Activated T-helper 2 cell treated with anti-CD3 and anti-CD28 coated beads, Interferon-gamma antibody, Interleukin-2, Interleukin-4, amounts not matched to agents 10 μg/mL and 5 μg/mL and 100 μg/mL, durations not matched to agents 14 hours and 24 hours and 36 hours (primary cell): Measurements from ENCODE around the gene PARD3. TPM values are rescaled to one million over a fixed set of nuclear protein-coding genes. Genes with fewer than 3 reads are reported as not detected.

Experiments used
- DNase-seq: peaks from one replicate; pipeline ENCODE4 v3.0.0; 2021; ENCODE audit warnings: low spot score
- H3K27ac Mint-ChIP-seq: one replicate; pipeline ENCODE4 v1.8.0; 2021; ENCODE audit warnings: mixed read lengths
- H3K27me3 Mint-ChIP-seq: one replicate; pipeline ENCODE4 v1.8.0; 2021; ENCODE audit warnings: low read depth, mixed read lengths
- H3K36me3 Mint-ChIP-seq: one replicate; pipeline ENCODE4 v1.8.0; 2021; ENCODE audit warnings: low read depth, mixed read lengths
- H3K4me1 Mint-ChIP-seq: one replicate; pipeline ENCODE4 v1.8.0; 2021; ENCODE audit warnings: low read depth, mixed read lengths
- H3K4me3 Mint-ChIP-seq: one replicate; pipeline ENCODE4 v1.8.0; 2021; ENCODE audit warnings: low read depth, mild to moderate bottlenecking, moderate library complexity, mixed read lengths
- H3K9me3 Mint-ChIP-seq: one replicate; pipeline ENCODE4 v1.8.0; 2021; ENCODE audit warnings: mixed read lengths
- intact Hi-C: fragments of 100-400 bp; cut with micrococcal nuclease; formaldehyde crosslinking; loops from one replicate; pipeline ENCODE4 v1.15.1; 2023
- total RNA-seq: library from RNA; stranded (reverse); gene quantifications from 2 replicates; pipeline ENCODE4 v1.2.3, GENCODE V29; 2022

PARD3 gene
- total RNA-seq, 1 donor from 2014 or later, result 1.4 TPM

DNA sequence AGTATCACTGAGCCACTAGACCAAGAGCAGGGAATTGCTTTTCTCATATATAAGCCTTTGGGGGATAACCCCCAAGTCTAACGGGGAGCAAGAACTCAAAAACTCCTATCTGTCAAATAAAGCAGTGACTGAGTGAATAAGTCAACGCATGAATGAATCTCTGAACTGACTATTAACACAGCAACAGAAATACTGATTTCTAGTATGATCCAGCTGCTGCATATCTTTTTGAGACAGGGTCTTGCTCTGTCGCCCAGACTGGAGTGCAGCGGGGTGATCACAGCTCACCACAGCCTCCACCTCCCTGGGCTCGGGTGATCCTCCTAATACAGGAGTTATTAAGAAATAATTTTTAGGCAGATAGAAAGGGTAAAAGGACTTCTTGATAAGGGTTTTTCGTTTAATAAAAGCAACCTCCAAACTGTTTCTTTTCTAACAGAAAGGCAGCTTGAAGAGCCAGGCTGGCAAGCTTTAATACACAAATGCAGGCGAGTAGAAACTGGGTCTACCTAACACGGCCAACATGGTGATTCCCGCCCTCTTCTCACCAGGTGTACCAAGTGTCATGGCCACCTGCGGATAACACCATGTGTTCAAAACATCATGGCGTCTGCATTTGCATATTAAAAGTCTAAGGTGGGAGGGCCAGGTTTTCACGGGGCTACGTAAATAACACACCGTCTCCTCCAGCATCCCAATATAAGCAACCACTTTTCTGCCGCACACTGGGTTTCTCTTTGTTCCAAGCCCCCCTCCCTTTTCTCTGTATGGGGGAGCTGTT, 631.9 kb downstream of the PARD3 start:
- H3K4me3 Mint-ChIP-seq, result no peak overlapping the region
- intact Hi-C loops, result no loop called here
- no peak for DNase-seq
- no peaks in the 10 kb centered on the region for H3K36me3 Mint-ChIP-seq
- no peaks in the 10 kb centered on the region for H3K27me3 Mint-ChIP-seq
- H3K4me1 Mint-ChIP-seq, result no peaks in the 10 kb centered on the region
- H3K9me3 Mint-ChIP-seq, result no peaks in the 10 kb centered on the region
- H3K27ac Mint-ChIP-seq, result no peak overlapping the region

- no peak overlapping the region for H3K27ac Mint-ChIP-seq
- no peak overlapping the region for H3K4me3 Mint-ChIP-seq
- H3K9me3 Mint-ChIP-seq, result no peaks in the 10 kb centered on the region
- intact Hi-C loops, result no loop called here
- H3K27me3 Mint-ChIP-seq, result no peaks in the 10 kb centered on the region
- H3K36me3 Mint-ChIP-seq, result no peaks in the 10 kb centered on the region
- no peak for DNase-seq
- no peaks in the 10 kb centered on the region for H3K4me1 Mint-ChIP-seq
Measured at GRCh38 chr10:34181553-34182300, 633.4 kb downstream of the PARD3 start.

- H3K27me3 Mint-ChIP-seq, result no peaks in the 10 kb centered on the region
- H3K27ac Mint-ChIP-seq, result no peak overlapping the region
- intact Hi-C loops, result no loop called here
- no peak for DNase-seq
- no peaks in the 10 kb centered on the region for H3K36me3 Mint-ChIP-seq
- no peaks in the 10 kb centered on the region for H3K9me3 Mint-ChIP-seq
- H3K4me3 Mint-ChIP-seq, result no peak overlapping the region
- no peaks in the 10 kb centered on the region for H3K4me1 Mint-ChIP-seq
Measured at GRCh38 chr10:34180749-34181148, 634.3 kb downstream of the PARD3 start.

DNA sequence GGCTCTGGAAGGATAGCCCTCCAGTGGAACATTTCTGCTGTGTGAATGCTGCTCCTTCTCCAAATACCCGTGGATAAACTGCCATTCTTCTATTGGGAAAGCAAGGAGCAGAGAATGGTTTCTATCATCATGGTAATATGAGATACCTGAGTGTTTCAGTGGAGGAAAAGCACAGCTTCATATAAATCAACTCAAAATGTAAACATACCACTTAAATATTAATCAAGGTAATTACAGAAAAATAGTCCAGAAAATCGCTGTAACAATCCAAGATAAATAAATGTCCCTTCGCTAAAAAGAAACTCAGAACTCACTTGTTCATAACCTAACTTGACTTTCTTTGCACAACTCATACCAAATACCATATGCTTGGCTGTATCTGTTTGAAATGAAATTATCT, 635.8 kb downstream of the PARD3 start:
- no peak for DNase-seq
- intact Hi-C loops, result no loop called here
- H3K27me3 Mint-ChIP-seq, result no peaks in the 10 kb centered on the region
- no peaks in the 10 kb centered on the region for H3K9me3 Mint-ChIP-seq
- no peaks in the 10 kb centered on the region for H3K36me3 Mint-ChIP-seq
- H3K27ac Mint-ChIP-seq, result no peak overlapping the region
- no peaks in the 10 kb centered on the region for H3K4me1 Mint-ChIP-seq
- H3K4me3 Mint-ChIP-seq, result no peak overlapping the region

GRCh38 chr10:34178756-34179155, 636.3 kb downstream of the PARD3 start:
- H3K4me1 Mint-ChIP-seq, result no peaks in the 10 kb centered on the region
- intact Hi-C loops, result no loop called here

GRCh38 chr10:34178196-34178595, 636.9 kb downstream of the PARD3 start:
- no peaks in the 10 kb centered on the region for H3K27me3 Mint-ChIP-seq
- H3K36me3 Mint-ChIP-seq, result no peaks in the 10 kb centered on the region
- no peak for DNase-seq
- H3K4me3 Mint-ChIP-seq, result no peak overlapping the region
- H3K9me3 Mint-ChIP-seq, result no peaks in the 10 kb centered on the region
- no peak overlapping the region for H3K27ac Mint-ChIP-seq
- intact Hi-C loops, result no loop called here
- H3K4me1 Mint-ChIP-seq, result no peaks in the 10 kb centered on the region

More at GRCh38 chr10:34178756-34179155, 636.3 kb downstream of the PARD3 start:
- H3K4me3 Mint-ChIP-seq, result no peak overlapping the region
- no peak overlapping the region for H3K27ac Mint-ChIP-seq
- no peak for DNase-seq
- H3K36me3 Mint-ChIP-seq, result no peaks in the 10 kb centered on the region
- no peaks in the 10 kb centered on the region for H3K9me3 Mint-ChIP-seq
- H3K27me3 Mint-ChIP-seq, result no peaks in the 10 kb centered on the region

GRCh38 chr10:34177445-34177844, 637.7 kb downstream of the PARD3 start:
- intact Hi-C loops, result no loop called here
- H3K4me3 Mint-ChIP-seq, result no peak overlapping the region
- H3K27ac Mint-ChIP-seq, result no peak overlapping the region
- DNase-seq, result no peak
- no peaks in the 10 kb centered on the region for H3K27me3 Mint-ChIP-seq
- no peaks in the 10 kb centered on the region for H3K9me3 Mint-ChIP-seq
- no peaks in the 10 kb centered on the region for H3K4me1 Mint-ChIP-seq
- H3K36me3 Mint-ChIP-seq, result no peaks in the 10 kb centered on the region

DNA sequence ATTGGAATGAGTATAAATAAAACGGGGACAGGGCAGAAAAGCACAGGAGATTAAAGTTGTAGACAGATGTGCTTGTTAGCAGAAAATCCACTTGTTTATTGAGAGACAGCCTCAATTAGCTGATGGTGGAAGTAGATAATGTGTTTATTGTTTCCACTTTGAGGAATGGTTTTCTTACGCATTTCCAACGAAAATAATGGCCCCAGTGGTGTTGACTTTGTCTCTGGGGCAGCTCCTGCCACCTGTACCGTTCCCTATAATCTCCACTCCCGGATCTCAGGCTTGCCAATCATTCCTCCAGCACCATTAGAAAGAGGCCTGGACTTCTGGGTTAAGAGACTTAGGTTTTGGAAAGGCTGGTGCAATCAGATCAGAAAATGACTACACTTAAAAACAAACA, 638.7 kb downstream of the PARD3 start:
- no peaks in the 10 kb centered on the region for H3K9me3 Mint-ChIP-seq
- no peaks in the 10 kb centered on the region for H3K36me3 Mint-ChIP-seq
- H3K4me3 Mint-ChIP-seq, result no peak overlapping the region
- H3K27ac Mint-ChIP-seq, result no peak overlapping the region
- H3K27me3 Mint-ChIP-seq, result no peaks in the 10 kb centered on the region
- intact Hi-C loops, result no loop called here
- DNase-seq, result no peak
- H3K4me1 Mint-ChIP-seq, result no peaks in the 10 kb centered on the region

DNA sequence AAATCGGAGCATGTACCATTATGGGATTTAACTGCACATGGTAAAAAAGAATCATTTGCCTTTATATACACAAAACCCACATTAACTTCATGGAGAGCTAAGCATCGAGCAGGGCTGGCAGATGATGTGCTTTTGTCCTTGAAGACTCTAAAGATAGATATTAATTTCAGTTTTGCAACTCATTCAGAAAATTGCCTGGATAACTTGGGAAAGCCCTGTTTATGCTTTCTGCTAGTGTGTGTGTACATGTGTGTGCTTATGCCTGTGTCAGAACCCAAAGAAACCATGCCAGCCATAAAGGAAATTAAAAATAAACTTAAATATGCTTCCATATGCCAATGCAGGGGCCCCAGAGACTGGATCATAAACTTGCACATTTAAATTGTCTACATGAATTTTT, 640.0 kb downstream of the PARD3 start:
- Mint-ChIP-seq H3K4me1 (no peaks in the 10 kb centered on the region), H3K27ac (no peak overlapping the region), H3K4me3 (no peak overlapping the region), H3K36me3 (no peaks in the 10 kb centered on the region), H3K9me3 (no peaks in the 10 kb centered on the region), H3K27me3 (no peaks in the 10 kb centered on the region)
- intact Hi-C loops, result no loop called here
- no peak for DNase-seq

DNA sequence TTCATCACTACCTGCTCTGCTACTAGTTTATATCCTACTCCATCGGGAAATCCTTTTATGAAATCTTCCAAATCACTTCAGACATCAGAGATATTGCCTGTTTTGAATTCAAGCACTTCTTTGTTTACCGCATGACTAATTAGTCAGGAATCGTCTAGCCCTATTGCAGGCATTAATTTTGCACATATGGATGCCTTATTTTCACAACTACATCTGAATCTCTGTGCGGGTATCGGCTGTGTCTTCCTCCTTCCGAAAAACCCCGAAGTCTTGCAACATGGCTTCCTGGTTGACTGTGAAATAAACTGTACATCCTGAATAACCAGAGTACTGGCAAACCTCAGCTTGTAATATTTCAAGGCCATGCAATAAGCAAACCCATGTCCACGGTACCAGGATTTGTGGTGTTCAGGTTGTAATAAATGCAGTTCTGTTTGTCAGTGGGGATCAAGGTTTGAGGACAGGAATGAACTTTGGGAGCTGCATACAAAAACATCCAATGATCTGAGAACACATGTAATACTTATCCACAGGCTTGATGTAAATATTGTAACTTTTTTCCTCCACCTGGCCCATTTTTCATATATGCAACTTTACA, 642.1 kb downstream of the PARD3 start:
- Mint-ChIP-seq H3K27ac (no peak overlapping the region), H3K27me3 (no peaks in the 10 kb centered on the region), H3K4me3 (no peak overlapping the region), H3K36me3 (no peaks in the 10 kb centered on the region), H3K9me3 (no peaks in the 10 kb centered on the region), H3K4me1 (no peaks in the 10 kb centered on the region)
- DNase-seq, result no peak
- intact Hi-C loops, result no loop called here

GRCh38 chr10:34171957-34172527, 643.1 kb downstream of the PARD3 start:
- Mint-ChIP-seq H3K4me1 (no peaks in the 10 kb centered on the region), H3K9me3 (no peaks in the 10 kb centered on the region), H3K27me3 (no peaks in the 10 kb centered on the region), H3K27ac (no peak overlapping the region), H3K36me3 (no peaks in the 10 kb centered on the region), H3K4me3 (no peak overlapping the region)
- intact Hi-C loops, result no loop called here
- DNase-seq, result no peak

DNA sequence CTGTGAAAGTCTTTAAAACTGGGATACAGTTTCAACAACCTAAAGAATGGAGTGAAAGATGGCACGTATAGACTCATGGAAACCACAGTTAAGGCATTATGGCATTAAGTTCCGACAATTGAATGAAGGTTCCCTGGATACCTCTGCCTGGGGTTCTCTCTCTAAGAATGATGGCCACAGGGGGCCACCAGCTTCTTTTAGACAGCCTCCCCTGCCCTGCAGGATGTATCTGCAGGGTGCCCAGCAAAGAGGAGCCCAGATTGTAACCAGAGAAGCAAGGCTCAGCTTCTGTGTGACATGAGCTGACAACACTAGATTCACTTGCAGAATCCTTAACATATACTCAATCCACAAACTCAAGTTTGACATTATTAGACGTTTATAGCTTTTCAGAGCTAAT, 645.4 kb downstream of the PARD3 start:
- no peak overlapping the region for H3K27ac Mint-ChIP-seq
- intact Hi-C loops, result no loop called here
- H3K36me3 Mint-ChIP-seq, result no peaks in the 10 kb centered on the region
- no peak overlapping the region for H3K4me3 Mint-ChIP-seq
- no peaks in the 10 kb centered on the region for H3K27me3 Mint-ChIP-seq
- no peaks in the 10 kb centered on the region for H3K4me1 Mint-ChIP-seq
- DNase-seq, result no peak
- H3K9me3 Mint-ChIP-seq, result no peaks in the 10 kb centered on the region

DNA sequence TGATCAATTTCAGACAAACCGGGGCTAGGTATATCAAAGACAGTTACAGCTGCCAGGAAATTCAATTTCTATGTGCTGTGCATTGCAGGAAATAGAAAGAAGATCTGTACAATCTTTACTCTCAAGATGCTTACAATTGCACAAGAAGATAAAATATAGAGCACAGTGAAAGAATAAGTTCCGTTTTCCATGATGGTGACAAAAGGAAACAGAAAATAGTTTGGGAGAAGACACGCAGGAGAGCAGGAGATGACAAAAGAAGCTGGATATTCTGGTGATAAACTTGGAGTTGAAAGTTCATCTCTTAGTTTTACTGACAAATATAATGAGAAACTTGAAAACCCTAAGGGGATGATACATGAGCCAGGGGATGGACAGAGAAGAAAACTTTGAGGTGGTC, 646.0 kb downstream of the PARD3 start:
- intact Hi-C loops, result no loop called here
- H3K4me3 Mint-ChIP-seq, result no peak overlapping the region
- H3K36me3 Mint-ChIP-seq, result no peaks in the 10 kb centered on the region
- no peaks in the 10 kb centered on the region for H3K9me3 Mint-ChIP-seq
- no peaks in the 10 kb centered on the region for H3K27me3 Mint-ChIP-seq
- H3K4me1 Mint-ChIP-seq, result no peaks in the 10 kb centered on the region
- no peak overlapping the region for H3K27ac Mint-ChIP-seq
- DNase-seq, result no peak
